HG03135 (cell line): ENCODE results near the gene SOD2.
"Not testable (repeated sequence)": the region's sequence is repeated elsewhere in the genome, so short reads cannot be mapped to it uniquely, and the experiment has no call there.

Source experiments
- ATAC-seq: cut with Tn5 transposase; IDR thresholded peaks from one replicate; pipeline ENCODE4 v1.9.1; 2021; ENCODE audit warnings: mild to moderate bottlenecking, moderate library complexity; ENCODE audit not compliant: unreplicated experiment

Gene SOD2

DNA sequence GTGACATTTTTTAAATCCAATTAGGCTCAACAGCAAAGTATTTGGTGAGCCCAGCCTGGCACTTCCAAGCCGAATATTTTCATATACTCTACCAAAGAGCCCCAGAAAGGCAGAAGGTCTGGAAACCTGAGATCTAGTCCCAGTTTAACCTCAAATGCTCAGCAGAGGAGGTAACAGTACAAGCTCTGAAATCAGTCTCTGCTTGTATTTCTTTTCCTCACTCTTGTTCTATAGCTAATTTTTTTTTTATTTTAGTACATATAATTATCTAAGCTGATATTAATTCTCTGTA lies 9.1 kb downstream of the SOD2 start:
- ATAC-seq: no peak

DNA sequence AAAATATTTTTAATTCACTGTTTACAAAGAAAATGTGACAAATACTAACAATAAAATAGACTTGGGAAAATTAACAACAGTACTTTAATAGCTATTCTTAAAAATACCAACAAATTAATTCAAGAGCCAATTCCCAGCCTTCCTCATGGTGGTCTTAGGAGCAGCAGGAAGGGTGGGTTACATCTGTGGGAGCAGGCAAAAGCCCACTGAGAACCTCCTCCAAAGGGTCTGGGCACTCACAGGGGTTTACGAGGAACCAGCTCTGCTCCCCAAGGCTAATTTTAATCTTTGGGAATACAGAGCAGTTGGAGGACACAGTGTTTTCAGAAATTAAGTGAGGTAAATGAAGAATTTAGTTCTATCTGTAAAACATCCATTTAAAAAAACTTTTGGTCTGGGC lies 10.2 kb downstream of the SOD2 start:
- no peak for ATAC-seq

DNA sequence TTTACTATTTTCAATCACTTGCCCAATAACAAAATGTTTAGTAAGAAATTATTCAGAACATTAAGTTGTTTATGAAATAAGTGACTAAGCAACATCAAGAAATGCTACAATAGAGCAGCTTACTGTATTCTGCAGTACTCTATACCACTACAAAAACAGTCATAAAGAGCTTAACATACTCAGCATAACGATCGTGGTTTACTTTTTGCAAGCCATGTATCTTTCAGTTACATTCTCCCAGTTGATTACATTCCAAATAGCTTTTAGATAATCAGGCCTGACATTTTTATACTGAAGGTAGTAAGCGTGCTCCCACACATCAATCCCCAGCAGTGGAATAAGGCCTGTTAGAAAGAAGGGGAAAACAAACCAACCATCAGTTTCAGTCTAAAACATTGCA lies 10.7 kb downstream of the SOD2 start:
- no peak for ATAC-seq

DNA sequence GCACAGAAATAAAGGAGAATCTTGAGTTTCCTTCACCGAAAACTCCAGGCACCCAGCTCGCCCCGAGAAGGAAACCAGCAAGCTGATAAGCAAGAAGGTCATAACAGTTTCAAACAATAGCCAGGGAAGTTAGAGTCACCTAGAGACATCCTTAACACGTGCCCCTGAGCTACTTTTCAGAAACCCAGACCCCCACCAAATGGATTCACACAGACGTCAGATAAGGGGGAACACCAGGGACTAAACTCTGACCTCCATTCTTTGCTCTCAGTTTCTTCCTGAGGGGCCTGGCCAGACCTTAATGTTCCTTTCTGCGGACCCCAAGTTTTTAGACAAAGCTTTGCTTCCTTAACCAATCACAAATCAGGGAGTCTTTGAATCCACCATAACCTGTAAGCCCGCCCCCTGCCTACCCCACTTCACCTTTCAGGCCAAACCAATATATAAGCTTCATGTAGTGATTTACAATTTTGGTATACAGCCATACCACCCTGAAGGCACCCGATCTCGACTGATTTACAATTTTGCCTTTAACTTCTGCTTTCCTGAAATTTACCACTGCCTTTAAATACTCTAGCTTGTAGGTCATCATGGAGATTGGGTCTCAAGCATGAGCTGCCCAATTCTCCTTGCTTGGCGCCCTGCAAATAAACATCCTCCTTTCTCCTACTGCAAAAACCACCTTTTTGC lies 11.7 kb downstream of the SOD2 start:
- ATAC-seq: no peak

DNA sequence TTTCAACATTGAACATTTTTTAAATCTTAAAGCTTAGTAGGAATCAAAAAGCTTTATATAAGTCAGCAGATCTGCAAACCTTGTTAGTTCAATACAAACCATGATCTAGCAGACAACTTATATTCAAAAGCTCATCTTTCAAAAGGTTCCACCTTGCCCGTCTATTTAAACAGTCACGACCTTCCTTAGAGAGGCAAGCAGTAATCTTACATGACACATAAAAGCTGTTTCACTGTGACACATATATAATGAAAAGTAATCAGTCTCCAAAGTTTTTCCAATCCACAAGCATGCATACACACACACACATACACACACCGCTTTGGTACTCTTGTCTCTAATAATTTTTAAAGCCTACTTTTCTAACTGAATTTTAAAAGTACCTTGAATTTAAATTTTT lies 12.9 kb downstream of the SOD2 start:
- ATAC-seq: no peak

DNA sequence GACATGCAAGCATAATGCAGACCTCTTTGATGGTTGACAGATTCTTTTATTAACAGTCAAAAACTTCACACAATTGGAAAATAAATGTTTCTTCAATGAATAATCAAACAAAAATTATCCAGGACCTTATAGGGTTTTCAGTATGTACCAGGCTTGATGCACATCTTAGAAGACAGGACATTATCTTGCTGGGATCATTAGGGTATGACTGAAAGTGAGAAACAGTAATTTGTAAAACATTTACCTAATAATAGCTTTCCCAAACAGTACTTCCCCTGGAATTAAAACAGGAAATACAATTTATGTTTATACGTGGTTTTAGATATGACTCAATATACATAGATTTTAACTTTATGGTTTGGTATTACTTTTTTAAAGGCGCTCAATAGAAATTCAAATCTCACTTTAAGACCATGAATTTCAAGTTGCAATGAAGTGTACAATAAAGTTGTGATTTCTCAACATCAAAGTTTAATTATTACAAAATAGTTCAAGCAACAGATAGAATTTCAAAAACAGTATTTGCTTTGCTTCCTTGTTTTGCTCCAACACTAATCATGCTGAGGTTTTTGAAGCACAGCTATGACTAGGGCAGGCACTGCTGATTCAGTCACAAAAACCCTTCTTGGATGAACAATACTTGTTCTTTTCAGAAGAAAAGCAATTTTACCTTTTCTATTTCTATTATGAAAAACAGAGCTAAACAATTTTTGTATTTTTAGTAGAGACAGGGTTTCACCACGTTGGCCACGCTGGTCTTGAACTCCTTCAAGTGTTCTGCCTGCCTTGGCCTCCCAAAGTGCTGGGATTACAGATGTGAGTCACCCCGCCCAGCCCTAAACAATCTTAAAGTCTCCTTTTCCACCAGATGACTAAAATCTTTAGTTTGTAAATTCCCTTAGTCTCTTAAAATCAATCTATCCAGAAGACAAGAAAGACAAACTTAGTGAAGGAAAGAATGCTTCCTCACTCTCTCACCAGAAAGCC lies 13.7 kb downstream of the SOD2 start:
- no peak for ATAC-seq

DNA sequence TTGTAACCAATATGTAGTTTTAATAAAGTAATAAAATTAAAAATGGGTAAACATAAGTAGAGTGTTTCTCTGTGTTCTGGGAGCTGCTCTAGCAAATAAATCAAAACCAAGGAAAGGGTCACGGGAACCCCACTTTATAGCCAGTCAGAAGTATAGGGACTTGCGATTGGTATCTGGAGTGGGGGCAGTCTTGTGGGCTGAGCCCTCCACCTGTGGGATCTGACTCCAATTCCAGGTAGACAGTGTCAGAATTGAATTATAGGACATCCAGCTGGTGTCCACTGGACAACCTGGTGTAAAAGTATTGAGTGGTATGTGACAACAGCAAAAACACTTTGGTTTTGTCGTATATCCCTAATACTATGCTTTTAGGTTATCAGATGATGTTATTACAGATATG lies 14.5 kb downstream of the SOD2 start:
- no peak for ATAC-seq

DNA sequence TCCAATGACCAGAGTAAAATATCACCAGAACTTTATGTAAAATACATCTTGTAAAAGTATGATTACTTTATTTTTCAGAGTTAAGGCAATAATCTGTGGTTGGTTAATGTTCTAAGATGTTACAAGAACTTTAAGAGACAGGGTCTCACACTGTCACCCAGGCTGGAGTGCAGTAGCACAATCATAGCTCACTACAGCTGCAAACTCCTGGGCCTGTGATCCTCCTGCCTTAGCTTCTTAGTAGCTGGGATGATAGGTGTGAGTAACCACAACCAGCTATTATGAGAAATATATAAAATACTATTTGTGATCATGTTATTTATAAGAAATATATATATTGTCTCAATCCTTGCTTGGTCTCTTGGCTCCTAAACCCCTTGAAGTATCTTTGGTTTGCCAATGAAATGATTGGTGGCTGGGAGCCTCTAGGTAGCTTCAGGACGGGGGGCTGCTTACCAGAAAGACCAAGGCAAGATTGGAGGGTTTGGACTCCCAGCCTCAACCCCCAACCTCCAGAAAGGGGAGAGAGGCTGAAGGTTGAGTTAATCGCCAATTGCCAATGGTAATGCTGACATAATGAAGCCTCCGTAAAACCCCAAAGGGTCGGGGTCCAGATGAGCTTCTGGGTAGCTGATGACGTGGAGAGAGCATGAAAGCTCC lies 15.4 kb downstream of the SOD2 start:
- ATAC-seq: no peak

DNA sequence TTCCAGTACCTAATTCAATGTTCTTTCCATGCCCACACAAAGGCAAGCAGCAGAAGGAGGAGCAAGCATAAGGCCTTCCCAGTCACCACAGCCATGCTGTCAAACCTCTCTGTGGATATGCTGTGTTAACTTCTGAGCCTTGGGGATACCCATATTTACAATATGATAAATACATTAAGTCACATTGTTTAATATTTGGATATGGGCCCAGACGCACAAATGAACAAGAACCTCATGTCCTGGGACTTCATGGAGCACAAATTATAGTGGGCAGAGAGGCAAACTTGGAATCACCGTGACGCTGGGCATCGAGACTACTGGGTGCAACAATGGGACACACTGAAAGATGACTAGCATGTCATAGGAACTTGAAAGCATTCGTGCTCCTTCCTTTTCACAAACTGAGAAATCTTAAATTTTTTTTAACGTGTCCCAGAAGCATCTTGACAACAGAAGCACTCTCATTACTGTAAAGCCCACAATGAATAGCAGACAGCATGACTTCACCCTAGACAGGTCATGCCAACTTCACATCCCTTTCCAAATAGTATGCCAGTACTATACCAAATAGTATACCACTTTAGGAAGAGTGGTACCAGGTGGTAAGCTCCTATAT lies 16.0 kb downstream of the SOD2 start:
- ATAC-seq: no peak

DNA sequence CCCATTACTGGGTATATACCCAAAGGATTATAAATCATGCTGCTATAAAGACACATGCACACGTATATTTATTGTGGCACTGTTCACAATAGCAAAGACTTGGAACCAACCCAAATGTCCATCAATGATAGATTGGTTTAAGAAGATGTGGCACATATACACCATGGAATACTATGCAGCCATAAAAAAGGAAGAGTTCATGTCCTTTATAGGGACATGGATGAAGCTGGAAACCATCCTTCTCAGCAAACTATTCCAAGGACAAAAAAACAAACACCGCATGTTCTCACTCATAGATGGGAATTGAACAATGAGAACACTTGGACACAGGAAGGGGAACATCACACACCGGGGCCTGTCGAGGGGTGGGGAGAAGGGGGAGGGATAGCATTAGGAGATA lies 16.8 kb downstream of the SOD2 start:
- ATAC-seq: not testable (repeated sequence)

DNA sequence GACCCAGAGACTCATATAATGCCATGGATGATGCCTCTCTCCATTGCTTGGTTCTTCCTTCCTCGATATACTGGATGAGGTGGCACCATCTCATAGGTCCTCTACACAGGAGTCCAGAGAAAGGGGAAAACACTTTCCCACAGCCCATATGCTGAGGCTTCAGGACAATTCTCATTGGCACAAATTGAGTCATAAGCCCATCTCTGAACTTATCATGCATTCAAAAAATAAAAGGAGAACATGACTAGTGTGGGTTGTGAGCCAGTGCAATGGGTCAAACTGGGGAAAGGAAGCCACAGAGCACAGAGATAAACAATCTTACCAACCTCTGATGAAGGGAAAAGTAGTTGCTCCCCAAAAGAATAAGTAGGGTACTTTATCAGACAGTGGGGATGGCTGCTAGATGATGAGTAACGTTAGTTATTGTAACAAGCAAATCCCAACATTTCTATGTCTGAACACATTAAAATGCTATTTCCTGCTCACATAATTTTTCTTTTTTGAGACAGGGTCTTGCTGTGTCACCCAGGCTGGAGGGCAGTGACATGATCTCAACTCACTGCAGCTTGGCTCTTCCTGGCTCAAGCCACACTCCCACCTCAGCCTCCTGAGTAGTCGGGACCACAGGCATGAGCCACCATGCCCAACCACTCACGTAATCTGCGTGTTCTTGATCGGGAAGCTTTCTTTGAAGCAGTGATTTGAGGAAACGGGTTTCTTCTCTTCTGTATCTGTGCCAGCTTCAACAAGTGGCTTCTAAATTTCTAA lies 27.0 kb downstream of the SOD2 start:
- no peak for ATAC-seq

DNA sequence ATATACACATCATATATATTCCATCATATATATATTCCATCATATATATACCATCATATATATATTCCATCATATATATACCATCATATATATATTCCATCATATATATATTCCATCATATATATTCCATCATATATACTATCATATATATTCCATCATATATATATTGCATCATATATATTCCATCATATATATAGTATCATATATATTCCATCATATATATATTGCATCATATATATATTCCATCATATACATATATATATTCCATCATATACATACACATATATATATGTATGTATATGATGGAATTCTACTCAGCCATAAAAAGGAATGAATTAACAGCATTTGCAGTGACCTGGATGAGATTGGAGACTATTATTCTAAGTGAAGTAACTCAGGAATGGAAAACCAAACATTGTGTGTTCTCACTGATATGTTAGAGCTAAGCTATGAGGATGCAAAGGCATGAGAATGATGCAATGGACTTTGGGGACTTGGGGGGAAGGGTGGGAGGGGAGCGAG lies 29.6 kb downstream of the SOD2 start:
- not testable (repeated sequence) for ATAC-seq

DNA sequence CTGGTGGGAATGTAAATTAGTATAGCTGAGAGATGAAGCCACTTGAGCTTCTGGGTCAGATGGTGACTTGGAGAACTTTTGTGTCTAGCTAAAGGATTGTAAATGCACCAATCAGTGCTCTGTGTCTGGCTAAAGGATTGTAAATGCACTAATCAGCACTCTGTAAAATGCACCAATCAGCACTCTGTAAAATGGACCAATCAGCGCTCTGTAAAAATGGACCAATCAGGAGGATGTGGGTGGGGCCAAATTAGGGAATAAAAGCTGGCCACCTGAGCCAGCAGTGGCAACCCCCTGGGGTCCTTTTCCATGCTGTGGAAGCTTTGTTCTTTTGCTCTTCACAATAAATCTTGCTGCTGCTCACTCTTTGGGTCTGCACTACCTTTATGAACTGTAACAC lies 31.1 kb downstream of the SOD2 start:
- ATAC-seq: not testable (repeated sequence)

DNA sequence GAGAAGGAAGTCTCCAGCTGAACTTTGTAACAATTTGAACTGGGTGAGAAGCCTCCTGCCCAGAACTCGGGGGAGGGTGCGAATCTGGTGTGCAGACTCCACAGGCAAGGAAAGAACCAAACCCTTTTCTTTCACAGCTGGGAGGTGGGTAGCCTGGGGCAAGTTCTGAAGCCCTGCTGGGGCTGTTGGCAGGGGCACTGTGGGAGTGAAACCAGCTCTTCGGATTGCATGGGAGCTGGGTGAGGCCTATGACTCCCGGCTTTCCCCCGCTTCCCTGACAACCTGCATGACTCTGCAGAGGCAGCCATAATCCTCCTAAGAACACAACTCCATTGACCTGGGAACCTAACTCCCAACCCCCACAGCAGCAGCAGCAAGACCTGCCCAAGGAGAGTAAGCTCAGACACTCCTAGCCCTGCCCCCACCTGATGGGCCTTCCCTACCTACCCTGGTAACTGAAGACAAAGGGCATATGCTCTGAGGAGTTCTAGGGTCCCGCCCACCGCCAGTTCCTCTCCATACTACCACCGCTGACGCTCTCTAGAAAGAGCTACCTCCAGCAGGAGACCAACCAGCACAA lies 37.5 kb downstream of the SOD2 start:
- no peak for ATAC-seq

DNA sequence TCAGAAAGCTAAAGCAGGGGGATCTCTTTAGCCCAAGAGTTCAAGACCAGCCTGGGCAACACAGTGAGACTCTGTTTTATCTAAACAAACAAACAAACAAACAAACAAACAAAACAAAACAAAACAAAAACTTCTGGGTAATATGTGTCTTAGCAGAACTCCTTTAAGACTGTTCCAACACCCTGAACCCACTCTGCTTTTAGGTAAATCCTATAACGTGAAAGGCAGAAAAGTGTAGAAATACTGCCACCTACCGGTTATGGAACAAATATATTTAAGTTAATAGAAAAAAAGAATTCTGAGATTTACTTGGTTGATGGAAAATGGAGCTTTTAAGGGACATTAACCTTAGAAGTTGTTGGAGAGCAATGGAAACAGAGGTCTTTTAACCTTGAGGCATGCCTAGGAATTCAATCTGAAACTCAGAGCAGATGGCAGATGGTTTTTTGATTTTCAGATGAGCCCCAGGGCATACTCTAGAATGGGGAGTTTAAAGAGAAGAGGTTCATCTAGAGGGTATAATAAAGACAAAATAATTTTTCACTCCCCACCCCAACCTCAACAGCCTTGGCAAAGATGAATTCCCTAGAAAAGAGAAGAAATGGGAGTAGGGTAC lies 38.5 kb downstream of the SOD2 start:
- ATAC-seq: no peak

DNA sequence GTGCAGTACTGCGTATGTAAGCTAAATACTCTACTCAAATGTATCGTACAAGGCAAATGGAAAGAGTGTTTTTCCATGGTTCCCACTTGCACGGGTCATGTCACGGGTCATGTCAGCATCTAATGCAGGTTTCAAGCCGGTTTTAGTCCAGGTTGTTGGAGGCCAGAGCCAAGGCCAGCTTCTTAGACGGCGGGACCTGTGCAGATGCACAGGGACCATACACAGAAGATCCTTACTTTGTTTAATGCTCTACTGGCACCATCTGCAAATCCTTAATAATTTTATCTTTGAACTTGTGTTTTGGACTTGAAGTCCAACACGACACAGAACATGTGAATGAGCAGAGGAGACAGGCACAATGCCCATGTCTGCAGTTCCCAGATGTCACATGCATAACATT lies 42.7 kb downstream of the SOD2 start:
- ATAC-seq: no peak

DNA sequence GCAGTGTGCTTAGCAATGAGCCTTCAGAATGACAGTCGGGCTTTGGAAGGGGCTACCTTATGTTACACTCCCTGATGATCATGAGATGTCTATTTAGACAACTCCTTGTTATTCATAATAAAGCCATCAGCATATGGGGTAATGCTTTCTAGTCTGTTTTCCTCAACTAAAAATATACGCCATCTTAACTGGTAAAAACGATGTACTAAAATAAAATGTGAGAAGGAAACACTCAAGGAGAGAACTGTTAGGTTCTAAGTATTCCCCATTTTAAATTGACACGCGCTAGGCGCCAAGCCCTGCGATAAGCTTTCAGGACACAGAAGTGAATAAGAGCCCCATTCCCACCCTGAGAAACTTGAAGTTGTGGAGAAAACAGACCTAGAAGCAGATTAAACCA lies 43.6 kb downstream of the SOD2 start:
- no peak for ATAC-seq

DNA sequence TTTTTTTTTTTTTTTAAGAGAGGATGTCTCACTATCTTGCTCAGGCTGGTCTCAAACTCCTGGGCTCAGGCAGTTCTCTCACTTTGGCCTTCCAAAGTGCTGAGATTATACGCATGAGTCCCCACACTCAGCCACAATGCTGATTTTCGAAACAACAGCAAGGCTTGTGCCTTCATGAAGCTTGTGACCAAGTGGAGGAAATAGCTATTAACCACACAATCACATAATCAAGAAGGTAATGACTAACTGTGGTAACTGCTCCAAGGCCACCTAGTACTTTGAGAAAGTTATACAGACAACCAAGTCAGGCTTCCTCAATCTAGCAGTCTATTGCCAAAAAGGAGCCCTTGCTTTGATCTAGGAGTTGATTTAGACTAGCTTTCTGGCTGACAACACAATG lies 46.3 kb downstream of the SOD2 start:
- peak; percentile 98 for ATAC-seq

DNA sequence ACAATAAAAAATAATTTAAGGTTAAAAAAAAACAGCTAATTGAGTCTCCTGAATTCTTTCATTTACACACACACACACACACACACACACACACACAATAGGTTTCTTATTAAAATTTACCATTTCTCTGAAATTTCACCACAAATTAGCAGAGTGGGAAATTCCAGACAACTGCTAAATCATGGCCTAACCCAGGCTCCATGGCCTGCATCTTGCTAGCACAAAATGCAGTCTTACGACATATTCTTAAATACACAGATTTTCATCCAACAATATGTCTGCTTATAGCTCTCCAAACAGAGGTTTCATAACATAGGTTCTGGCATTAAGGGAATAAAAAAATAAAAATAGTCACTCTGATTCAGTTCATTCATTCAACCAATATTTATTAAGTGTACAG lies 46.9 kb downstream of the SOD2 start:
- ATAC-seq: no peak

DNA sequence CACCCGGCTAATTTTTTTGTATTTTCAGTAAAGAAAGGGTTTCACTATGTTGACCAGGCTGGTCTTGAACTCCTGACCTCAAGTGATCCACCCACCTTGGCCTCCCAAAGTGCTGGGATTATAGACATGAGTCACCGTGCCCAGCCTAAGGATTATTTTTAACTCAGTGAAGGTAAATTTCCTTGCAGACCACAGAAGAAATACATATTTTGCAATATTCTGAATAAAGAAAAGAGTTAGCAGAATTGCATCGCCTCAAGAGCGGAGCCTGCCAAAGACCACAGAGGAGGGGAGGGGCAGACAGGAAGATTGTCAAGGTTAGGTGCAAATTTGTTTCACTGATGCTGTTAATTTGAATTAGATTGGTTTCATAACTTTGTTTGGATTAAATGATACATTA lies 47.4 kb downstream of the SOD2 start:
- ATAC-seq: no peak
